CD14-positive monocyte (primary cell): ENCODE results near the gene TPRKB. TPM values are rescaled to one million over a fixed set of nuclear protein-coding genes. Genes with fewer than 3 reads are reported as not detected.

ENCODE experiments used
- DNase-seq, 3 donors: peaks; one replicate each; pipeline ENCODE4 v3.0.0-alpha.2; 2011 to 2022
- H2AFZ ChIP-seq: 2 replicates; pipeline ENCODE4 v1.6.0; 2012; ENCODE audit warnings: mild to moderate bottlenecking, low read depth, low read length, inconsistent platforms; ENCODE audit not compliant: insufficient read depth, poor library complexity, severe bottlenecking
- H3K27ac ChIP-seq, 2 donors: 1 replicate in 1 of 2; 2 replicates in 1 of 2; pipeline ENCODE4 v1.5.1; 2012 to 2013; ENCODE audit warnings: low read length in 2 of 2, control low read depth in 1 of 2, inconsistent platforms in 1 of 2, low read depth in 1 of 2, mild to moderate bottlenecking in 1 of 2
- H3K27me3 ChIP-seq, 2 donors: one replicate each; pipeline versions ENCODE4 v1.6.0 to v1.6.1; 2011 to 2013; ENCODE audit warnings: low read length in 2 of 2; ENCODE audit not compliant: control insufficient read depth in 2 of 2, insufficient read depth in 2 of 2
- H3K36me3 ChIP-seq, 2 donors: replicated peaks in 1 of 2; 1 replicate in 1 of 2; 2 replicates in 1 of 2; pipeline versions ENCODE4 v1.5.1 to v1.6.1; 2012 to 2013; ENCODE audit warnings: low read length in 2 of 2, control low read depth in 1 of 2, inconsistent platforms in 1 of 2, mild to moderate bottlenecking in 1 of 2; ENCODE audit not compliant: insufficient read depth in 2 of 2, control insufficient read depth in 1 of 2
- H3K4me1 ChIP-seq, 2 donors: 1 replicate in 1 of 2; 2 replicates in 1 of 2; pipeline versions ENCODE4 v1.5.1 to v1.6.1; 2012 to 2013; ENCODE audit warnings: low read length in 2 of 2, control low read depth in 1 of 2, inconsistent platforms in 1 of 2, mild to moderate bottlenecking in 1 of 2, moderate library complexity in 1 of 2; ENCODE audit not compliant: insufficient read depth in 2 of 2, control insufficient read depth in 1 of 2
- H3K4me2 ChIP-seq: replicated peaks from 2 replicates; pipeline ENCODE3; 2012; ENCODE audit warnings: low read length, moderate library complexity, mild to moderate bottlenecking; ENCODE audit not compliant: poor library complexity, severe bottlenecking; ENCODE audit errors: extremely low read depth
- H3K4me3 ChIP-seq, 3 experiments: fragments of 200-600 bp in 1 of 3; sonication (generic) in 1 of 3; replicated peaks in 1 of 3; 1 replicate in 2 of 3; 2 replicates in 1 of 3; pipeline ENCODE4 v1.5.1; 2011 to 2013; ENCODE audit warnings: low read length in 3 of 3, mild to moderate bottlenecking in 3 of 3, control low read depth in 2 of 3, low read depth in 2 of 3, inconsistent platforms in 1 of 3, moderate library complexity in 1 of 3
- H3K79me2 ChIP-seq: 2 replicates; pipeline ENCODE4 v1.6.0; 2012; ENCODE audit warnings: mild to moderate bottlenecking, control low read depth, inconsistent platforms, low read length, moderate library complexity; ENCODE audit not compliant: insufficient read depth
- H3K9ac ChIP-seq: 2 replicates; pipeline ENCODE4 v1.6.0; 2017; ENCODE audit warnings: low read length, mild to moderate bottlenecking; ENCODE audit not compliant: insufficient read depth, poor library complexity, severe bottlenecking
- H3K9me3 ChIP-seq, 2 donors: replicated peaks in 1 of 2; 1 replicate in 1 of 2; 2 replicates in 1 of 2; pipeline versions ENCODE4 v1.5.1 to v1.6.1; 2012 to 2013; ENCODE audit warnings: low read length in 2 of 2, control low read depth in 1 of 2; ENCODE audit not compliant: control insufficient read depth in 1 of 2, insufficient read depth in 1 of 2
- H4K20me1 ChIP-seq: 2 replicates; pipeline ENCODE4 v1.6.0; 2012; ENCODE audit warnings: mild to moderate bottlenecking, low read length, control low read depth, moderate library complexity; ENCODE audit not compliant: insufficient read depth
- H3K27ac Mint-ChIP-seq, 7 donors: one replicate each; pipeline ENCODE4 v1.8.0; 2020; ENCODE audit warnings: mild to moderate bottlenecking in 7 of 7, mixed read lengths in 7 of 7, moderate library complexity in 6 of 7, inconsistent platforms in 2 of 7
- H3K27me3 Mint-ChIP-seq, 3 donors: one replicate each; pipeline ENCODE4 v1.8.0; 2021 to 2022; ENCODE audit warnings: low read depth in 3 of 3, mild to moderate bottlenecking in 3 of 3, mixed read lengths in 3 of 3, moderate library complexity in 3 of 3, inconsistent platforms in 1 of 3
- H3K36me3 Mint-ChIP-seq, 2 donors: one replicate each; pipeline ENCODE4 v1.8.0; 2020; ENCODE audit warnings: mixed read lengths in 2 of 2, inconsistent platforms in 1 of 2, mild to moderate bottlenecking in 1 of 2
- H3K4me1 Mint-ChIP-seq: one replicate; pipeline ENCODE4 v1.8.0; 2020; ENCODE audit warnings: mild to moderate bottlenecking, mixed read lengths
- H3K4me3 Mint-ChIP-seq, 2 donors: one replicate each; pipeline ENCODE4 v1.8.0; 2020; ENCODE audit warnings: mild to moderate bottlenecking in 2 of 2, mixed read lengths in 2 of 2, moderate library complexity in 1 of 2
- H3K9me3 Mint-ChIP-seq, 7 donors: one replicate each; pipeline ENCODE4 v1.8.0; 2020 to 2022; ENCODE audit warnings: mixed read lengths in 7 of 7, mild to moderate bottlenecking in 6 of 7, moderate library complexity in 6 of 7, inconsistent platforms in 2 of 7
- WGBS: methylation state at CpG from one replicate; pipeline ENCODE4 v1.1.5; 2013; ENCODE audit warnings: missing lambda C conversion rate; ENCODE audit not compliant: insufficient coverage; 5-methylcytosine and 5-hydroxymethylcytosine counted together
- intact Hi-C, 2 donors: fragments of 100-400 bp; cut with micrococcal nuclease; formaldehyde crosslinking; loops; one replicate each; pipeline versions ENCODE4 v1.15.0 to v1.15.1; 2023
- polyA plus RNA-seq, 3 donors: library from polyadenylated mRNA; depleted of rRNA in 1 of 3; unstranded in 2 of 3; stranded (reverse) in 1 of 3; fragments of 300-500 nt in 2 of 3; fragments of >200 nt in 1 of 3; fragmentation: Illumina TruSeq in 2 of 3; gene quantifications; 1 replicate in 2 of 3; 2 replicates in 1 of 3; pipeline ENCODE4 v1.2.3, GENCODE V29; 2012 to 2021
- TF ChIP-seq, protein P1 (sequence below): fragments of 200-600 bp; IDR thresholded peaks from one replicate; pipeline ENCODE4 v1.8.0; 2022; ENCODE audit warnings: antibody characterized with exemption, mild to moderate bottlenecking

Gene TPRKB
- polyA plus RNA-seq, 3 donors, result 26.9 to 69.1 (median 65.8) TPM

DNA sequence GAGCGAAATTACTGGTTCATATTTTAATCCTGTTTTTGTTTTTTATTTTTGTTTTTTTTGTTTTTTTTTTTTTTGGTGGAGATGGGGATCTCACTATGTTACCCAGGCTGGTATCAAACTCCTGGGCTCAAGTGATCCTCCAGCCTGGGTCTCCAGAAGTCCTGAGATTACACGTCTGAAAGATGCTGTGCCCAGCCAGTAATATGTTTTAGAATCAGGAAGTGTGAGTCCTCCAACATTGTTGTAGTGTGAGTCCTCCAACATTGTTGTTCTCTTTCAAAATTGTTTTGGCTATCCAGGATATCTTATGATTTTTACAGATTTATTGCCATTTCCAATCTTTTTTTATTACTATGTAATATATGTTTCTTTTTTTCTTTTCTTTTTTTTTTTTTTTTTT is 23.1 kb downstream of the TPRKB start:
- intact Hi-C loops, result no loop called here
- peaks cover 22% of the 10 kb centered on the region for H3K4me1 Mint-ChIP-seq
- no peaks in the 10 kb centered on the region for H3K36me3 Mint-ChIP-seq
- no peaks in the 10 kb centered on the region for H4K20me1 ChIP-seq
- TF ChIP-seq, protein P1, sequence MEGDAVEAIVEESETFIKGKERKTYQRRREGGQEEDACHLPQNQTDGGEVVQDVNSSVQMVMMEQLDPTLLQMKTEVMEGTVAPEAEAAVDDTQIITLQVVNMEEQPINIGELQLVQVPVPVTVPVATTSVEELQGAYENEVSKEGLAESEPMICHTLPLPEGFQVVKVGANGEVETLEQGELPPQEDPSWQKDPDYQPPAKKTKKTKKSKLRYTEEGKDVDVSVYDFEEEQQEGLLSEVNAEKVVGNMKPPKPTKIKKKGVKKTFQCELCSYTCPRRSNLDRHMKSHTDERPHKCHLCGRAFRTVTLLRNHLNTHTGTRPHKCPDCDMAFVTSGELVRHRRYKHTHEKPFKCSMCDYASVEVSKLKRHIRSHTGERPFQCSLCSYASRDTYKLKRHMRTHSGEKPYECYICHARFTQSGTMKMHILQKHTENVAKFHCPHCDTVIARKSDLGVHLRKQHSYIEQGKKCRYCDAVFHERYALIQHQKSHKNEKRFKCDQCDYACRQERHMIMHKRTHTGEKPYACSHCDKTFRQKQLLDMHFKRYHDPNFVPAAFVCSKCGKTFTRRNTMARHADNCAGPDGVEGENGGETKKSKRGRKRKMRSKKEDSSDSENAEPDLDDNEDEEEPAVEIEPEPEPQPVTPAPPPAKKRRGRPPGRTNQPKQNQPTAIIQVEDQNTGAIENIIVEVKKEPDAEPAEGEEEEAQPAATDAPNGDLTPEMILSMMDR, result no peak
- no peak overlapping the region for H3K4me3 Mint-ChIP-seq
- no peak overlapping the region for H3K27ac Mint-ChIP-seq
- no peaks in the 10 kb centered on the region for H3K27me3 ChIP-seq
- no peaks in the 10 kb centered on the region for H3K36me3 ChIP-seq
- H3K4me2 ChIP-seq, result no peak overlapping the region
- peaks cover 10% of the 10 kb centered on the region in 2 donors for H3K9me3 ChIP-seq
- no peak overlapping the region for H3K4me3 ChIP-seq
- peaks cover 3 to 20% (median 13%) of the 10 kb centered on the region in 7 donors for H3K9me3 Mint-ChIP-seq
- H3K79me2 ChIP-seq, result no peaks in the 10 kb centered on the region
- no peak overlapping the region for H2AFZ ChIP-seq
- H3K27ac ChIP-seq, result no peak overlapping the region
- no CpG with 5 or more reads among the region's 2 CpGs for WGBS
- peaks cover 21 to 23% of the 10 kb centered on the region in 2 donors for H3K4me1 ChIP-seq
- H3K27me3 Mint-ChIP-seq, result peaks cover 0 to 2% (median 0%) of the 10 kb centered on the region in 3 donors
- no peak for DNase-seq
- H3K9ac ChIP-seq, result no peak overlapping the region

DNA sequence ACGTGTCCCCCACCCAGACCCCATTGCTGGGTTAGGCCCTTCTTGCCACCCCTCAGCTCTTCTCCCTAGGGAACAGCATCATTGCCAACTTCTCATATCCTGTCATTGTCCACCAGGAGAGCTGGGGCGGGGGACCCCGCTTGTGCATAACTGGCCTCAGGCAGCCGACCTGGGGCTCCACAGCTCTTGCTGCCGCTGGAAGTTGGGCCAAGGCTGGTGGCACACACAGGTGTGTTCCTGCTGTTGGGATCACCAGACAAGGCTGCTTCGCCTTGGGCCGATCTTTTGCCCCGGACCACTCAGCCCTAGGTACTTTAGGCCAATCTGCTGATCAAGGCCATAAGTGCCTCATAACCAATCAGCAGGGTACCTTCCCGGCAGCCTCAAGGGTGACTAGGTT is 28.6 kb downstream of the TPRKB start:
- H3K36me3 ChIP-seq, result no peaks in the 10 kb centered on the region
- Mint-ChIP-seq H3K27ac (no peak overlapping the region), H3K4me1 (peaks cover 11% of the 10 kb centered on the region), H3K9me3 (peaks cover 0 to 7% (median under 1%) of the 10 kb centered on the region in 7 donors), H3K36me3 (no peaks in the 10 kb centered on the region), H3K4me3 (no peak overlapping the region), H3K27me3 (peaks cover 0 to 3% (median 3%) of the 10 kb centered on the region in 3 donors)
- TF ChIP-seq, protein P1, result no peak
- no peaks in the 10 kb centered on the region for H4K20me1 ChIP-seq
- WGBS, result 90% methylated on average over 9 of the region's 9 CpGs
- intact Hi-C loops, result no loop called here
- no peak overlapping the region for H3K4me2 ChIP-seq
- H3K9ac ChIP-seq, result no peak overlapping the region
- no peak for DNase-seq
- no peaks in the 10 kb centered on the region for H3K27me3 ChIP-seq
- peaks cover 9 to 12% of the 10 kb centered on the region in 2 donors for H3K4me1 ChIP-seq
- H3K27ac ChIP-seq, result no peak overlapping the region
- H3K4me3 ChIP-seq, result no peak overlapping the region
- H3K79me2 ChIP-seq, result no peaks in the 10 kb centered on the region
- H3K9me3 ChIP-seq, result peaks cover 2 to 3% of the 10 kb centered on the region in 2 donors
- no peak overlapping the region for H2AFZ ChIP-seq
